Activated CD4-positive, alpha-beta T cell treated with anti-CD3 and anti-CD28 coated beads, Interleukin-2, Interleukin-6, amounts not matched to agents 100 ng/mL and 50 ng/mL, durations not matched to agents 16 hours and 8 hours (primary cell): ENCODE measurements around the gene OGDH.

Experiments
- DNase-seq: peaks from one replicate; pipeline ENCODE4 v3.0.0-alpha.2; 2020

OGDH gene

DNA sequence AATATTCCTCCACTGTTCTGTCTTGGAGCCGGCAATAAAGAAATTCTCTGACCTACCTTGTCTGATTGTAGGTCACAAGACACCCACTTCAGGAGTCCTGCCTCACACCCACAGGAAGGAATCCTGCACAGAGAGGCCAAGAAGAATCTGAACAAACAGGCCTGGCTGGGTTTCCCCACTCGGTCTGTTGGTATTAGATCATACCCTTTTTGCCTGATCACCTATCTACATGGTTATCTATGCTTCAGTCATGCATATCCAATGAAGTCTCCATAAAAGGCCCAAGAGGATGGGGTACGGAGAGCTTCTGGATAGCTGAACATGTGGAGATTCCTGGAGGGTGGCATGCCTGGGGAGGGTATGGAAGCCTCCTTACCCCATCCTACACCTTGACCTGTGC, 12.3 kb downstream of the OGDH start:
- peak; percentile 51 for DNase-seq

- no peak for DNase-seq
These were observed 14.8 kb downstream of the OGDH start for GRCh38 chr7:44621034-44621749.

GRCh38 chr7:44621750-44622103, 15.3 kb downstream of the OGDH start:
- DNase-seq: no peak

GRCh38 chr7:44622342-44623151, 16.1 kb downstream of the OGDH start:
- DNase-seq: peak; percentile 82

- no peak for DNase-seq
These were observed 17.9 kb downstream of the OGDH start for GRCh38 chr7:44624318-44624717.

DNA sequence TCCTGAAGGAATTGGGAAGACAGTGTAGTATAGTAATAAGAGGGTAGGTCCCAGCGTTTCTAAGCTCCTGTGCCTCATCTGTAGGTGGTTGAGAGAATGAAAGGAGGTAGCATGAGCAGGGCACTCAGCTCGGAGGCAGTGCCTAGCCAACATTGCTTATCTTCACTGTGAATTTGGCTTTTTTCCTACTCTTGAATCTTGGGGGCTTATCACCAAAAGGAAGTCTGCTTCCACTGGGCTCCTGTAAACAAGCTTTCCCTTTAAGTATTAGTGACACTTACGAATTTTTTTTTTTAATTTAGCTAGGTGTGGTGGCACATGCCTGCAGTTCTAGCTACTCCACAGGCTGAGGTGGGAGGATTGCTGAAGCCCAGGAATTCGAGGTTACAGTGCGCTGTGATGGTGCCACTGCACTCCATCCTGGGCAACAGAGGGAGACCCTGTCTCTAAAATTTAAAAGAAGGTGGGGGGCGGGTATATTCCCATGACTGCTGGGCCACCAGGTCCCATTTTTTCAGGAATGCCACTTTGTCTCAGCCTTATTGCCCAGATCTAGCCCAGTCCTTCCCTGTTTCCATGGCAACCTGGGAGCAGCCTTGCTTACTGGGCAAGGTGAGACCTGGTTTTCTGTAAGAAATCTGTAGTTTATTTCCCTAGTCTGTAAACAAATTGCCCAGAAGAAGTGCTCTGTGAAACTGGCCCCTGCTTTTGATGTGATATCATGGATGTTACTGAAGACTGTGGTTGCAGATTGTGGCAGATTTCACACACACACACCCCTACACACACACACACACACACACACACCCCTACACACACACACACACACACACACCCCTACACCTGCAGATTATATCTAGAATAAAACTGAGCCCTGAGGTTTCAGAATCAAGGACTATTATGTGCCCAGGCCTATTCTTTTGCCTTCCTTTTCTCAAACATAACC, 19.4 kb downstream of the OGDH start:
- DNase-seq: no peak

DNA sequence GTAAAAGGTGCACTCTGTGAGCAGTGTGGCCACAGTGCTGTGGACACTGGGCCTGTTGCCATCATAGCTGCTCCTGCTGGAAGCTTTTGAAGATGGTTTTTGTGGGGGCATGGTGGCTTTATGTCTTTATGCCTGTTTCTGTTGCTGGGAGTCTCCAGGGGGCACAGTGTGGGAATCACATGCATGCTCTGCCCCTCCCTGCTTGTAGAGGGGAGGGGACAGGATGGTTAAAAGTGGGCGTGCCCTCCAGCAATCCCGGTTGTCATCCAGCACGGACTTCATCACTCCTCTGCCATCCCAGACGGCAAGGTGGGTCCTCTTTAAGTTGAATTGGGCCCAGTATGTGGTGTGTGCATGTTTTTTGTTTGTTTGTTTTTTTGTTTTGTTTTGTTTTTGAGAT, 20.2 kb downstream of the OGDH start:
- DNase-seq: no peak

DNA sequence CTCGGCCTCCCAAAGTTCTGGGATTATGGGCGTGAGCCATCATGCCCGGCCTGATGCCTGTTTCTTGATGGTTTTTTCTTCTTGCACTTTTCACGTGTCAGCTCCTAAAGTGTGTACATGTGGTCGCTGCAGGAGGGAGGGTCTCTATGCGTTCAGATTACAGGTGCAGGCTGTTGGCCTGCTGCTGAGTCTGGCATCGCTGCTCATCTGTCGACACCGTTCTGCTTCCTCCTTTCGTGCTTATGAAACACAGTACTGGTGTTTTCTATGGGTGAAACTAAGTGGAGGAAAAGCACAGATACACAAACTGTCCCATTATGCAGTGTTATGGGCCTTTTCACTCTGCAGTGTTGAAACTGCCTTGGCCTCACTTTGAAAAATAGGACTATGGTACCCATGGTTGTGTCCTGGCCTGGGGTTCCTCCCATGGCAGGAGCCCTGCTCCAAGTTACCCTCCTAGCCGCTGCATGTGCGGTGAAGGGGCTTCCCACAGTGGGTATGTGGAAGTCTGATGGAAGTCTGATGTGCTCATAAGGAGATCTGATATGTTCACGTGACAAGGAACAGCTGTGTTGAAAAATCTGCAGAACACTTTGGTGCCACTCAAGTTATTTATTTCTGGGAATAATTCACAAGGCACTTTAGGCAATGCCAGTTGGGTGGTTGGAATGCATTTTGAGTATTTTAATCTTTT, 23.5 kb downstream of the OGDH start:
- no peak for DNase-seq

GRCh38 chr7:44630792-44631457, 24.5 kb downstream of the OGDH start:
- no peak for DNase-seq

- peak; percentile 52 for DNase-seq
These were observed 25.2 kb downstream of the OGDH start for GRCh38 chr7:44631458-44632115.

DNA sequence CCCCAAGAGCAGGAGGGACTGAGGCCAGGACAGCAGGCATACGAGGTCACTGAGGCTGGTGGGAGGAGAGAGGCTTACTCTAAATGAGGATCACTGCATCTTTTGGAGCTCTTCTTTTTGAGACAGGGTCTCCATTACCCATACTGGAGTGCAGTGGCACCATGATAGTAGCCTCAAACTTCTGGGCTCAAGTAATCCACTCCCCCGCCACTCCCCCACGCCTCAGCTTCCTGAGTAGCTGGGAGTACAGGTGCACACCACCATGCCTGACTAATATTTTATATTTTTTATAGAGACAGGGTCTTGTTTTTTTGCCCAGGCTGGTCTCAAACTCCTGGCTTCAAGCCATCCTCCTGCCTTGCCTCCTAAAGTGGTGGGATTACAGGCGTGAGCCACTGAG, 25.8 kb downstream of the OGDH start:
- no peak for DNase-seq

DNA sequence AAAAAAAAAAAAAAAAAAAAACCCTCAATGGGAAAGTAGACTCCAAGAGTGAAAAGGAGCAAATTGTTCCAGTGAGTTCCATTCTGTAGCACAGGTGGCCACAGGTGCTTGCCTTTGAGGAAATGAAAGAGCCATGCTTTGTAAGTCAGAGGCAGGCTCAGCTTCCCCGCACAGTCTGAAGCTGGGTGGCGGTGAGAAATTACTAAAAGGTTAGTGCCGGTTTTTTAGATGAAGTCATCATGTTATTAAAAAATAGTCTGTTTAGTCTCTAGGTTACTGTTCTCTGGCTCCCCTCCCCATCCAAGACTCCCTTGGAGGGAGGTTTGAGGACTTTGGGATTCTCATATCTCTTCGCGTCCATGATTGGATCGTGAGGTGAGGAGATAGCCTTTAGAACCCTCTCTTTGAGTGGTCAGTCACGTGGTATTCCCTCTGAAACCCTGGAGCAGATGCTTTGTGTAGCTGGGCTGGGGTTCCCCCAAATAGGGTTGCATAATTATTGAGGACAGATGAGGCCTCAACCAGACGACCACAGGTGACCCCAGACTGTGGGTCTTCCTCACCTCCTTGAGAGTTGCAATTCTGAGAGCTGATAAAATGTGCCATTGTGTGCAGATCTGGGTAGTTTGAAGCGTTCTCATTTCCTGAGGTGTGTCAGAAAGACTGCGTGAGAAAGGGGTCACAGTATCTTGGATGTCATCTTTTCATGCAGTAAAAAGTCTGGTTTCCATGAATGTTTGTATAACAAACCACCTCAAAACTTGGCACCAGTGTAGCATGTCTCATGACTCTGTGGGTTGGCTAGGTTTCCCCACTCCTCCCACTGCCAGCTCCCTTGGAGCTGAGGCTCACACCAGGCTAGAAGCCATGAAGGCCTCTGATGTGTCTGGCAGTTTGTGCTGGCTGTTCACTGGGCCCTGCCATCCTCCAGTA, 27.1 kb downstream of the OGDH start:
- peak; percentile 73 for DNase-seq

- DNase-seq: no peak
These were observed 27.9 kb downstream of the OGDH start for GRCh38 chr7:44634187-44634838.

- DNase-seq: no peak
These were observed 28.6 kb downstream of the OGDH start for GRCh38 chr7:44634839-44635591.

DNA sequence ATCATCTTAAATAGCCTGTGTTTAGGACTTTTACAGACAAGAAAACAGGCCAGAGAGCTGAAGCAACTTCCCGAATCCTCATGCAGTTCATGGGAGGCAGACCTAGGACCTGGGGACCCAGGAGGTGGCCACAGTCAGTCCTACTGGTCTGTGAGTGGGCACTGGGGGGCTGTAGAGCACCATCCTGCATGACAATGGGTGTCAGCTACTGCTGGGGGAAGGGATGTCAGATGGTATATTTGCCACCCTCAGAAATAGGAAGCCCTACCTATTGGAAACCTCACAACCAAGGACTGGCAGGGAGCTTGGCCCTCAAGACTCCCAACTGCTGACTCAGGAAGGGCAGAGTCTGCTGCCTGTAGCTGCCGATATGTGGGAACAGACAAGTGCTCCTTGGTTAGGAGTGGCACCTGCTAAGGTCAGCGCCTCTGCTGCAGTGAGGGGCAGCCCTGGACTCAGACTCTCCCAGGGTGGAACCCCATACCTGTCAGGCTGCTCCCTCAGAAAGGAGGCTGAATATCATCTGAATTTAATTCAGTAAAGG, 29.7 kb downstream of the OGDH start:
- no peak for DNase-seq

- no peak for DNase-seq
These were observed 30.5 kb downstream of the OGDH start for GRCh38 chr7:44636926-44637325.

- DNase-seq: peak; percentile 91
These were observed 31.6 kb downstream of the OGDH start for GRCh38 chr7:44637788-44638594.
